K562 (cell line): ENCODE measurements around the gene PDGFA. TPM values are rescaled to one million over a fixed set of nuclear protein-coding genes. Genes with fewer than 3 reads are reported as not detected.

Source experiments
- ATAC-seq: fragments of 200-7000 bp; cut with Tn5 transposase; 3 replicates; pipeline ENCODE4 v1.9.1; 2020; ENCODE audit warnings: moderate library complexity
- BruUV-seq: library from RNA; stranded (reverse); fragments of 400-500 nt; replicated peaks from 2 replicates; lab custom pipeline; 2021; lab: Mats Ljungman, UMichigan
- CTCF ChIA-PET: fragments of 300-600 bp; formaldehyde crosslinking; extraction: SDS; loops from one replicate; lab custom pipeline; 2021; ENCODE audit warnings: low intra/inter-chr PET ratio; lab: Yijun Ruan, JAX
- POLR2A ChIA-PET: fragments of 300-600, 350-650 bp; sonication (Branson Sonifier 250); formaldehyde crosslinking; extraction: SDS; loops from one replicate; lab custom pipeline; 2021; ENCODE audit warnings: antibody characterized with exemption, inconsistent platforms; lab: Yijun Ruan, JAX
- DNase-seq, 4 experiments: peaks; one replicate each; pipeline versions ENCODE4 v3.0.0 to v3.0.0-alpha.2; 2011 to 2018; ENCODE audit warnings: low spot score in 3 of 4, mixed read lengths in 3 of 4; ENCODE audit errors: extremely low read depth in 1 of 4
- FAIRE-seq: peaks from 2 replicates; lab custom pipeline; 2011; peaks lifted over from hg19 to GRCh38; lab: Jason Lieb, UNC
- H2AFZ ChIP-seq: 2 replicates; pipeline ENCODE4 v1.6.0; 2011; ENCODE audit warnings: low read depth, low read length, control low read depth, inconsistent platforms
- H3K27ac ChIP-seq: fragments of 200-600 bp; 3 replicates; pipeline ENCODE4 v1.8.0; 2011; ENCODE audit warnings: low read depth, mild to moderate bottlenecking, control low read depth, inconsistent platforms, low read length, moderate library complexity, mixed read lengths; ENCODE audit errors: extremely low read depth
- H3K27me3 ChIP-seq, 2 experiments: fragments of 300-600 bp in 1 of 2; 2 replicates in 1 of 2; 3 replicates in 1 of 2; pipeline versions ENCODE4 v1.6.0 to v1.8.0; 2011; ENCODE audit warnings: inconsistent platforms in 2 of 2, low read length in 2 of 2, mild to moderate bottlenecking in 1 of 2, mixed read lengths in 1 of 2, moderate library complexity in 1 of 2; ENCODE audit not compliant: control insufficient read depth in 2 of 2, insufficient read depth in 2 of 2
- H3K36me3 ChIP-seq: fragments of 300-600 bp; 3 replicates; pipeline ENCODE4 v1.8.0; 2011; ENCODE audit warnings: mild to moderate bottlenecking, low read length, inconsistent platforms; ENCODE audit not compliant: control insufficient read depth, insufficient read depth
- H3K4me1 ChIP-seq, 2 experiments: fragments of 200-600 bp in 1 of 2; replicated peaks in 1 of 2; 2 replicates in 1 of 2; 3 replicates in 1 of 2; pipeline versions ENCODE4 v1.5.1 to v1.8.0; 2011; ENCODE audit warnings: inconsistent platforms in 2 of 2, low read length in 2 of 2, mild to moderate bottlenecking in 1 of 2, mixed read lengths in 1 of 2, moderate library complexity in 1 of 2; ENCODE audit not compliant: control insufficient read depth in 2 of 2, insufficient read depth in 2 of 2
- H3K4me2 ChIP-seq: 2 replicates; pipeline ENCODE4 v1.6.1; 2011; ENCODE audit warnings: low read length, control low read depth, inconsistent platforms, mixed read lengths; ENCODE audit not compliant: insufficient read depth
- H3K4me3 ChIP-seq: fragments of 200-600 bp; sonication (generic), shearing (Covaris generic); 2 replicates; pipeline ENCODE4 v1.5.1; 2016; ENCODE audit warnings: control low read depth, inconsistent platforms
- H3K79me2 ChIP-seq: fragments of 200-600 bp; 3 replicates; pipeline ENCODE4 v1.8.0; 2011; ENCODE audit warnings: low read length, inconsistent platforms; ENCODE audit not compliant: control insufficient read depth, insufficient read depth
- H3K9ac ChIP-seq, 2 experiments: 2 replicates each; pipeline versions ENCODE4 v1.6.0 to v1.6.1; 2011; ENCODE audit warnings: low read depth in 2 of 2, low read length in 2 of 2, control low read depth in 1 of 2, inconsistent platforms in 1 of 2, mild to moderate bottlenecking in 1 of 2, mixed read lengths in 1 of 2; ENCODE audit not compliant: insufficient read depth in 1 of 2
- H3K9me1 ChIP-seq: one replicate; pipeline ENCODE4 v1.6.0; 2011; ENCODE audit warnings: inconsistent platforms, mild to moderate bottlenecking, low read length, moderate library complexity; ENCODE audit not compliant: control insufficient read depth, insufficient read depth
- H3K9me3 ChIP-seq: replicated peaks from 2 replicates; pipeline ENCODE4 v1.5.1; 2011; ENCODE audit warnings: low read depth, low read length, inconsistent platforms; ENCODE audit not compliant: control insufficient read depth, insufficient read depth
- H4K20me1 ChIP-seq: replicated peaks from 2 replicates; pipeline ENCODE4 v1.6.1; 2011; ENCODE audit warnings: low read length, inconsistent platforms, mixed read lengths; ENCODE audit not compliant: control insufficient read depth, insufficient read depth
- ASH1L ChIP-seq: fragments of 450-650 bp; IDR thresholded peaks from 2 replicates; pipeline ENCODE4 v1.6.1; 2018; ENCODE audit warnings: borderline replicate concordance, mild to moderate bottlenecking, low read depth; ENCODE audit not compliant: partially characterized antibody
- CBFA2T2 ChIP-seq: fragments of 450-650 bp; conservative IDR thresholded peaks from 2 replicates; pipeline ENCODE4 v1.6.1; 2017; ENCODE audit warnings: mild to moderate bottlenecking
- DPF2 ChIP-seq: fragments of 450-650 bp; IDR thresholded peaks from 2 replicates; pipeline ENCODE4 v1.6.1; 2016
- L3MBTL2 ChIP-seq: fragments of 450-650 bp; IDR thresholded peaks from 2 replicates; pipeline ENCODE4 v1.6.1; 2016; ENCODE audit warnings: mild to moderate bottlenecking, moderate library complexity
- LEF1 ChIP-seq: fragments of 450-650 bp; IDR thresholded peaks from 2 replicates; pipeline ENCODE4 v1.6.1; 2016; ENCODE audit warnings: mild to moderate bottlenecking
- NFATC3 ChIP-seq: fragments of 450-650 bp; IDR thresholded peaks from 2 replicates; pipeline ENCODE4 v1.6.1; 2017; ENCODE audit warnings: mild to moderate bottlenecking
- NFXL1 ChIP-seq: fragments of 450-650 bp; formaldehyde crosslinking; IDR thresholded peaks from 2 replicates; pipeline ENCODE4 v1.4.0; 2021; ENCODE audit warnings: mild to moderate bottlenecking
- NRF1 ChIP-seq, 2 experiments: fragments of 450-650 bp; IDR thresholded peaks in 1 of 2; conservative IDR thresholded peaks in 1 of 2; 2 replicates each; pipeline ENCODE4 v1.6.1; 2014; ENCODE audit warnings: mild to moderate bottlenecking in 2 of 2
- SMARCA4 ChIP-seq: fragments of 450-650 bp; IDR thresholded peaks from 2 replicates; pipeline ENCODE4 v1.6.1; 2016
- SRF ChIP-seq, 2 experiments: fragments of 250-450, 450-650 bp in 1 of 2; sonication (Bioruptor Pico) in 1 of 2; sonication (generic) in 1 of 2; formaldehyde crosslinking; IDR thresholded peaks; 2 replicates each; pipeline versions ENCODE4 v1.5.0 to v1.5.1; 2020 to 2022; ENCODE audit warnings: mild to moderate bottlenecking in 1 of 2, missing genetic modification reagents in 1 of 2
- TCF3 ChIP-seq: sonication (generic); formaldehyde crosslinking; IDR thresholded peaks from 2 replicates; pipeline ENCODE4 v1.4.0; 2020; ENCODE audit warnings: mild to moderate bottlenecking, missing genetic modification reagents
- TEAD4 ChIP-seq, 2 experiments: sonication (generic) in 1 of 2; formaldehyde crosslinking in 1 of 2; IDR thresholded peaks; 2 replicates each; pipeline versions ENCODE4 v1.6.1 to v1.8.0; 2012 to 2022; ENCODE audit warnings: borderline replicate concordance in 1 of 2, inconsistent platforms in 1 of 2, low read length in 1 of 2, mild to moderate bottlenecking in 1 of 2, missing genetic modification reagents in 1 of 2
- ZNF174 ChIP-seq: fragments of 250-450 bp; sonication (Bioruptor Pico); IDR thresholded peaks from 2 replicates; pipeline ENCODE4 v1.4.0; 2020; ENCODE audit warnings: mild to moderate bottlenecking
- ZNF431 ChIP-seq: sonication (generic); formaldehyde crosslinking; IDR thresholded peaks from 2 replicates; pipeline ENCODE4 v1.8.0; 2022; ENCODE audit warnings: mild to moderate bottlenecking, missing genetic modification reagents
- WGBS: fragments of 100-300 bp; shearing (Covaris generic); methylation state at CpG from one replicate; pipeline ENCODE4 v1.1.6; 2016; ENCODE audit warnings: low coverage, mixed read lengths; ENCODE audit not compliant: insufficient coverage; ENCODE audit errors: missing lambda C conversion rate; 5-methylcytosine and 5-hydroxymethylcytosine counted together
- in situ Hi-C: fragments of 300-500 bp; cut with MboI; formaldehyde crosslinking; loops from 4 replicates; pipeline ENCODE4 v1.15.0; 2018; ENCODE audit warnings: inconsistent platforms, mixed read lengths
- intact Hi-C: fragments of 100-400 bp; cut with micrococcal nuclease; formaldehyde crosslinking; loops from 2 replicates; pipeline ENCODE4 v1.14.2; 2022
- polyA plus RNA-seq, 8 experiments: library from polyadenylated mRNA; depleted of rRNA in 4 of 8; stranded (reverse) in 5 of 8; unstranded in 3 of 8; fragments of >200 nt; fragmentation: Nextera tagmentation in 2 of 8; fragmentation: Illumina TruSeq in 1 of 8; extraction: Ambion mirVana in 2 of 8; extraction: Trizol in 1 of 8; gene quantifications; 2 replicates each; pipeline versions ENCODE4 v1.2.1 to v1.2.3, GENCODE V29; 2011 to 2014; ENCODE audit warnings: inconsistent platforms in 1 of 8, missing spikeins in 1 of 8
- total RNA-seq, 7 experiments: library from RNA; depleted of rRNA in 6 of 7; stranded (reverse); fragments of >200 nt in 6 of 7; fragmentation: Illumina TruSeq in 2 of 7; extraction: Trizol in 2 of 7; gene quantifications; 2 replicates each; pipeline versions ENCODE4 v1.2.1 to v1.2.3, GENCODE V29; 2011 to 2021; ENCODE audit warnings: low replicate concordance in 1 of 7
- TF ChIP-seq, protein P1 (sequence below): fragments of 450-650 bp; IDR thresholded peaks from 2 replicates; pipeline ENCODE4 v1.6.1; 2016; ENCODE audit warnings: low read depth, mild to moderate bottlenecking, moderate library complexity
- TF ChIP-seq, protein P2 (sequence below): fragments of 450-650 bp; IDR thresholded peaks from one replicate; pipeline ENCODE4 v1.6.1; 2018; ENCODE audit warnings: mild to moderate bottlenecking, moderate library complexity; ENCODE audit not compliant: partially characterized antibody
- TF ChIP-seq, protein P3 (sequence below): IDR thresholded peaks from 2 replicates; pipeline ENCODE4 v1.6.1; 2016; ENCODE audit warnings: missing genetic modification characterization, missing compliant biosample characterization

The PDGFA gene
- total and polyA plus RNA-seq, 9 of the 15 experiments (the other 6 are each of a cell fraction or from before 2014, with no cell fraction given), result 2.5 to 10.2 (median 4.6) TPM

DNA sequence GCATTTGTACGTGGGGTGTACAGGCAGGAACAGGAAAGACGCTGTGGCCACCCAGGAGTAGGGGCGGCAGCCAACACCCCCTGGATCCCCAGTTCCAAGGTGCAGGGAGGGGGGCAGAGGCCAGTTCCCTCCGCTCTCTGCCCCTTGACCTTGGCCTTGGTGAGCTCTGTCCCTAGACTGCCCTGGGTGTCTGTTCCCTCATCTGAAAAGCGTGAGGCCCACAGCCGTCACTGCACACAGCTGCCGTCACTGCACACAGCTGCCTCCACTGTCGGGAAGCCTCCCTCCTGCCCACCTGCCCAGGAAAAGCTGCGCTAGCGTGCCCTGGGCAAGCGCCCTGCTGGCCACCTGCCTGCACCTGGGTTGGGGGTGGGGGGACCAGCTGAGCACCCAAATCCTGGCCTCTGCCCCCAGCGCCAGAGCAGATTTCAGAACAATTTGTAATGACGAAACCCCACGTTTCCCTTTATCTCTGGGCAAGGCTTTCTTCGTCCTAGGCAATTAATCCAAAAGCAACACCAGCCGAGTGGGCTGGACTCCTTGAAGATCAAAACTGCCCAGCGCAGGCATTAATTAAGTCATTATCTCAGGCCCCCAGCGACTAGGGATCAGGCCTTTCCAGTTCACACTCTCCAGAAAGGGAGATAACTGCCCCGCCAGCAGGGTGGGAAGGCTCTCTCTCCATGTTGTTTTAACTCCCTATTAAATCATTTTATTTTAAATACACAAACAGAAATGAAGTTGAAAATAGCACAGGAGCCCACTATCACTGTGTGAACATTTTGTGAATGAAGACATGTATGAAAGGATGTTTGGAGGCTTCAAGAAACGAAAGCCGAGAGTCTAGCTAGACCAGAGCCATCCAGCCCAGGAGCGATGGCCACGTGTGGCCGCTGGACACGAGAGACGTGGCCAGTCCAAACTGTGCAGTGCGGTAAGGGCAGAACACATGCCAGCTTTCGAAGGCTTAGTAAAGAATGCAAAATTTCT is 4.0 kb upstream of the PDGFA start:
- in situ Hi-C loops, result loop anchor here (5.0 kb wide), 1 partner anchor 191 kb away; no protein-coding TSS in a partner anchor
- no peak for TF ChIP-seq NFXL1
- TF ChIP-seq NRF1 (conservative IDR thresholded peaks at IDR 0.05 in 1 of 2, IDR thresholded peaks at IDR 0.05 in 1 of 2), result peak; percentile 25 to 35; a peak in 1 of 4 replicates
- peak; percentile 83 for TF ChIP-seq CBFA2T2
- TF ChIP-seq SMARCA4, result peak; percentile 51; the same call in 1 of the 2 replicates
- TF ChIP-seq, protein P1, sequence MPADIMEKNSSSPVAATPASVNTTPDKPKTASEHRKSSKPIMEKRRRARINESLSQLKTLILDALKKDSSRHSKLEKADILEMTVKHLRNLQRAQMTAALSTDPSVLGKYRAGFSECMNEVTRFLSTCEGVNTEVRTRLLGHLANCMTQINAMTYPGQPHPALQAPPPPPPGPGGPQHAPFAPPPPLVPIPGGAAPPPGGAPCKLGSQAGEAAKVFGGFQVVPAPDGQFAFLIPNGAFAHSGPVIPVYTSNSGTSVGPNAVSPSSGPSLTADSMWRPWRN, result no peak
- TF ChIP-seq, protein P2, sequence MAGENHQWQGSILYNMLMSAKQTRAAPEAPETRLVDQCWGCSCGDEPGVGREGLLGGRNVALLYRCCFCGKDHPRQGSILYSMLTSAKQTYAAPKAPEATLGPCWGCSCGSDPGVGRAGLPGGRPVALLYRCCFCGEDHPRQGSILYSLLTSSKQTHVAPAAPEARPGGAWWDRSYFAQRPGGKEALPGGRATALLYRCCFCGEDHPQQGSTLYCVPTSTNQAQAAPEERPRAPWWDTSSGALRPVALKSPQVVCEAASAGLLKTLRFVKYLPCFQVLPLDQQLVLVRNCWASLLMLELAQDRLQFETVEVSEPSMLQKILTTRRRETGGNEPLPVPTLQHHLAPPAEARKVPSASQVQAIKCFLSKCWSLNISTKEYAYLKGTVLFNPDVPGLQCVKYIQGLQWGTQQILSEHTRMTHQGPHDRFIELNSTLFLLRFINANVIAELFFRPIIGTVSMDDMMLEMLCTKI, result no peak
- peak; percentile 29; the same call in 1 of the 2 replicates for TF ChIP-seq LEF1
- TF ChIP-seq TEAD4 (IDR thresholded peaks at IDR 0.05; ENCODE audit: low read length), result peak; percentile 67
- TF ChIP-seq TEAD4 (CRISPR knock-in tag; IDR thresholded peaks at IDR 0.05; ENCODE audit: borderline replicate concordance), result no peak
- TF ChIP-seq SRF (CRISPR knock-in tag; IDR thresholded peaks at IDR 0.05), result no peak
- no peak for TF ChIP-seq NFATC3
- TF ChIP-seq DPF2, result peak; percentile 65; the same call in 1 of the 2 replicates
- peak; percentile 50; the same call in 1 of the 2 replicates for TF ChIP-seq L3MBTL2
- no peak for TF ChIP-seq ZNF174
- peak; percentile 26; the same call in 1 of the 2 replicates for TF ChIP-seq ZNF431 (CRISPR knock-in tag)
- TF ChIP-seq, protein P3, sequence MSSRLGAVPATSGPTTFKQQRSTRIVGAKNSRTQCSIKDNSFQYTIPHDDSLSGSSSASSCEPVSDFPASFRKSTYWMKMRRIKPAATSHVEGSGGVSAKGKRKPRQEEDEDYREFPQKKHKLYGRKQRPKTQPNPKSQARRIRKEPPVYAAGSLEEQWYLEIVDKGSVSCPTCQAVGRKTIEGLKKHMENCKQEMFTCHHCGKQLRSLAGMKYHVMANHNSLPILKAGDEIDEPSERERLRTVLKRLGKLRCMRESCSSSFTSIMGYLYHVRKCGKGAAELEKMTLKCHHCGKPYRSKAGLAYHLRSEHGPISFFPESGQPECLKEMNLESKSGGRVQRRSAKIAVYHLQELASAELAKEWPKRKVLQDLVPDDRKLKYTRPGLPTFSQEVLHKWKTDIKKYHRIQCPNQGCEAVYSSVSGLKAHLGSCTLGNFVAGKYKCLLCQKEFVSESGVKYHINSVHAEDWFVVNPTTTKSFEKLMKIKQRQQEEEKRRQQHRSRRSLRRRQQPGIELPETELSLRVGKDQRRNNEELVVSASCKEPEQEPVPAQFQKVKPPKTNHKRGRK, result no peak
- peak; percentile 79 for TF ChIP-seq TCF3 (CRISPR knock-in tag)
- TF ChIP-seq ASH1L, result no peak

More for the DNA sequence above, 4.0 kb upstream of the PDGFA start:
- peaks cover 0 to 12% of the 10 kb centered on the region in 2 experiments; a peak in 1 of 5 replicates for H3K27me3 ChIP-seq
- peak overlapping the region in 1 of 2 experiments; percentile 47; a peak in 2 of 4 replicates for H3K9ac ChIP-seq
- FAIRE-seq, result peak; percentile 88
- H3K27ac ChIP-seq, result no peak overlapping the region; the same call in 2 of the 3 replicates
- H3K79me2 ChIP-seq, result no peaks in the 10 kb centered on the region
- CTCF ChIA-PET, result no interaction called here
- H3K4me3 ChIP-seq, result no peak overlapping the region
- 0 out of 2 replicates have a peak overlapping the region, but pooled peaks have one; percentile 40 for H2AFZ ChIP-seq
- peaks cover 9 to 52% of the 10 kb centered on the region in 2 experiments for H3K4me1 ChIP-seq
- no peaks in the 10 kb centered on the region for H3K9me1 ChIP-seq
- H4K20me1 ChIP-seq, result no peaks in the 10 kb centered on the region
- 40% methylated on average over 28 of the region's 28 CpGs for WGBS
- no TSS peak for BruUV-seq
- intact Hi-C loops, result loop anchor here (5.0 kb wide), 1 partner anchor 79 kb away; no protein-coding TSS in a partner anchor
- H3K36me3 ChIP-seq, result no peaks in the 10 kb centered on the region
- 0 out of 2 replicates have a peak, but pooled peaks cover 3% of the 10 kb centered on the region for H3K9me3 ChIP-seq
- ATAC-seq, result no peak
- DNase-seq, result peak; percentile 37 to 74 (median 62)
- POLR2A ChIA-PET, result interaction anchor here (0.8 kb wide), 2 partner anchors 18 to 22 kb away, joined by 3 read pairs; no protein-coding TSS in a partner anchor
- peak overlapping the region; percentile 18; the same call in 1 of the 2 replicates for H3K4me2 ChIP-seq
